Hematopoietic multipotent progenitor cell treated with erythropoietin and hydrocortisone succinate and interleukin-3 and kit ligand, for 4 days (in vitro differentiated cells): Measurements from ENCODE around the gene ROR2.
A peak's percentile ranks its signal among the peaks of the same experiment; 100 is the strongest.

Source experiments
- DNase-seq: peaks from one replicate; pipeline ENCODE4 v3.0.0-alpha.2; 2015

The ROR2 gene

DNA sequence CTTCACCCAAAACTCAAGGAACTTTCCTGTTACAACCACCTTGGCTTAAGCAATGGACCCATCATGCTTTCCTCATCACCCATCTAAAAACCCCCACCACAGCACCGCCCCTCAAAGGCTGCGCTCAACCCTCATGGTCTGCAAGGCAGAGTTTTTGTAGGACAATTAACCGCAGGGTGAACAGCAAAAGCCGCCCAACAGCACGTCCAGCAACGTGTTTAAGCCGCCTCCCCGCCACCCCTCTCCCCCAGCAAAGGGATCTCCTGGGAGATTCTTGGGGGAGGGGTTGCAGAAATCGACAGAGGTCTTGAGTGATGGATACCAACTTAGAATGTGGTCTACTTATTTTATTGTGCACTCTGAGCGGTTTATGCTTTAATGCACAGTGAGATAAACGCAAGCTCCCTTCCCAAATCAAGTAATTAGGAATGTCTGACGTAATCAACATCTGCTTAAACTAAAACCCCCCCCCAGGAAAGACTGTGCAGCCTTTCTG, 1.9 kb downstream of the ROR2 start:
- DNase-seq: no peak

DNA sequence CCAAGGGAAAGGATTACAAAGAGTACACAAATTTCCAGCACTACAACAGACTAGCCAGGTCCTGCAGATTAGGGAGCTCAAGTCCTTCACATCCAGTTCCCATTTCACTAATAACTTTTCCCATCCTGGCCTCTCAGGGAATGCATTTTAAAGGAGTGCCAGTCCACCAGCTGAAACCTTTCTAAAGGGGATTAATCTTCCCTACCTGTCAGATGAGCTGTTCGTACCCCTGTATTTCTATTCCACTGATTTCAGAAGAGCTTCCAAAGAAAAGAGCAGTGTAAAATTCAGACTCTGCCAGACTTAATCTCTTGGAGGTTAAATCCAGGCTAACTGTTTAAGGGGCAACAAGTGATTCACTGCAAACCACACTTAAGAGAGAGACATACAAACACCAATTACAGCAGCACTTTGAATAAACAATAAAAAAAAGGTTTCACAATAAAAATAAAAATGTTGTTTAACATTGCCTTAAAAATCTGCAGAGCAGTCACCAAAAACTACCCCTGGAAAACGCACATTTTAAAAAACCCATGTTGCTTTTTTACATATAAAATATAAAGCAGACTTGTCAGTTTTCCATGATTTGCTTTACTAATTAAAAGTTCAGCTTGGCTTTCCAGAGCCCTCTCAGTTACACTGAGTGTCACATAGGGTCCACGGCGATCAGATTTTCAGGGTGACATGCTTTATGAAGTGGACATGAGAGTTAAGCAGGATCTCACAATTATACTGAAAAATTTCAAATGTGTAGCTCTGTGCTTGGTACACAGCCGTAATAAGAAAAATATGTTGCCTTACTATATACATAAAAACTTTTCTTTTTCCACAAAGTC, 3.2 kb downstream of the ROR2 start:
- DNase-seq: no peak

DNA sequence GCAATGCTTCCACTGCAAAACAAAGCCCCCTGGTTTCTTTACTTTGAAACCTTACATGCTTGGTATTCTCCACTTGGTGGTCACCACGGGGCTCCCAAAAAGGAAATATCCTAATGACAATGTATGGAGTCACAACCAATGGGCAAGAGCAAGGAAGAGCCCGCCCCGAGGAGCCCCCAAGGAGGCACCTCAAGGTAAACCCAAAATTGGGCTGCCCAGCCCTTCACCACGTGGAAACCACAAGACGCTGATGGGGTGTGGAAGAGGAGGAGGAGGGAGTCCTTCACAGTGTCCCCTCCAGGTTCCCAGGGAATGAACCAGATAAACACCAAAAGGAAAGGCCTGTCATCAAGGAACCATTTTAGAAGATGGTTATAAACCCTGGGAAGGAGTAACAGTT, 3.8 kb downstream of the ROR2 start:
- no peak for DNase-seq

DNA sequence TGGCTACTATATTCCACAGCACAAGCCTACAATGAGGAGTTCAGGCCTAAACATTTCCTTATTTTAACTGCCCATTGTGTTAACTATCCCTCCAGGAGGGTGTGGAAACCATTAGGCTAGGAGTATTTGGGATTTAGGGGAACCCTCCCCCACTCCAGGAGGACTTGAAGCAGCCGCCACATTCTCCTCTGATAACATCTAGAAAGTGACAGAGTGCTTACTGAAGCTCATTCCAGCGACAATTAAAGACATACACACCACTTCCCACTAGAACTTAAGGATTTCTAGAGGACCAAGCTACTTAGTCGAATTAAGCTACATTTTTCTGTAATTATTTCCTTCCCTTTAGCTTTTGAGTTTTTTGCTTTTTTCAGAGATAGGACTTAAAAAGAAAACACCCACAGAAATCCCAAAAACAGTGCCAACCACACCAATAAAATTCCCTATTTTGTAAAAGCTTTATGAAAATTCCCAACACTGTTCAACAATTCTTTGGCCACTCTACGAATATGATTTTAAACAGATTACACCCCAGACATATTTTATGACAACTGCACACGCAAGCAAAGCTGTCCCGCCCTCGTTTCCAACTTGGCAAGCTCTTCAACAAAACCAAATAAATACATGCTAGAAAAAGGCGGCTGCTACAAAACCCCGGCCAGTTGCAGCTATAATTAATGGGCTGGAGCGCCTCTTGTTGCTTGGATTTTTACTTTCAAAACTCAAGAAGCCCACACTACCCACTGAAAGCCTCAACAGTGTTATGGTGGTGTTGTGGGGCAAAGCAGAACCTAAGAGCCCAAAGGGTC, 4.5 kb downstream of the ROR2 start:
- DNase-seq: peak; percentile 18

DNA sequence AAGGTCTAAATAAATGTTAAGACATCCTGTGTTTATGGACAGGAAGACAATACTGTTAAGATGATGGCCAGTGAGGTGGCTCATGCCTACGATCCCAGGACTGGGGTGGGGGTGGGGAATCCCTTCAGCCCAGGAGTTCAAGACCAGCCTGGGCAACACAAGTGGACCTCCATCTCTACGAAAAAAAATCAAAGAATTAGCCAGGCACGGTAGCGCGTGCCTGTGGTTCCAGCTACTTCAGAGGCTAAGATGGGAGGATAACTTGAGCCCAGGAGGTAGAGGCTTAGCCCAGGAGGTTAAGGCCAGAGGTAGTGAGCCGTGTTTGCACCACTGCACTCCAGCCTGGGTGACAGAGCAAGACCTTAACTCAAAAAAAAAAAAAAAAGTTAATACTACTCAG, 5.3 kb downstream of the ROR2 start:
- no peak for DNase-seq

- DNase-seq: no peak
Measured at GRCh38 chr9:91943478-91944470, 6.3 kb downstream of the ROR2 start.

DNA sequence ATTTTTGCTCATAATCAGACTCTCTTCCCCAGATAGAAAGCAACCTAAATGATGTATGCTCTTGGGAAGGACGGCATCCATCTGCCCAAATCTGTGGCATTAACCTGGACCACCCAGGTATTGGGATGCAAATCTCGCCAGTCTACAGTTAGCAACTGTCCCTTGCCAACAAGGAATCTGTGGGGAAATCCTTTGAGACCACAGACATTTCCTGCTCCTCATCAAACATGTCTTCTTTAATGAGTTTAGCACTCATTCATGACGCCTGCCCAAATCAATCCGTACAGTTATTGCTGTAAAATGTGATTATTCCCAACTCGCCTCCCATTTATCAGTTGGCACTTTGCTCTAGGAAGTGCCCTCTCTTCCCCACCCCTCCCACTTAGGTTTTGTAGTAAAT, 7.8 kb downstream of the ROR2 start:
- no peak for DNase-seq

GRCh38 chr9:91939978-91940377, 10.1 kb downstream of the ROR2 start:
- DNase-seq: no peak

GRCh38 chr9:91937727-91938126, 12.3 kb downstream of the ROR2 start:
- no peak for DNase-seq

GRCh38 chr9:91937056-91937455, 13.0 kb downstream of the ROR2 start:
- DNase-seq: no peak

- no peak for DNase-seq
Measured at GRCh38 chr9:91935805-91936514, 14.1 kb downstream of the ROR2 start.

GRCh38 chr9:91935066-91935749, 14.8 kb downstream of the ROR2 start:
- no peak for DNase-seq

- DNase-seq: no peak
Measured at GRCh38 chr9:91934654-91935053, 15.4 kb downstream of the ROR2 start.

DNA sequence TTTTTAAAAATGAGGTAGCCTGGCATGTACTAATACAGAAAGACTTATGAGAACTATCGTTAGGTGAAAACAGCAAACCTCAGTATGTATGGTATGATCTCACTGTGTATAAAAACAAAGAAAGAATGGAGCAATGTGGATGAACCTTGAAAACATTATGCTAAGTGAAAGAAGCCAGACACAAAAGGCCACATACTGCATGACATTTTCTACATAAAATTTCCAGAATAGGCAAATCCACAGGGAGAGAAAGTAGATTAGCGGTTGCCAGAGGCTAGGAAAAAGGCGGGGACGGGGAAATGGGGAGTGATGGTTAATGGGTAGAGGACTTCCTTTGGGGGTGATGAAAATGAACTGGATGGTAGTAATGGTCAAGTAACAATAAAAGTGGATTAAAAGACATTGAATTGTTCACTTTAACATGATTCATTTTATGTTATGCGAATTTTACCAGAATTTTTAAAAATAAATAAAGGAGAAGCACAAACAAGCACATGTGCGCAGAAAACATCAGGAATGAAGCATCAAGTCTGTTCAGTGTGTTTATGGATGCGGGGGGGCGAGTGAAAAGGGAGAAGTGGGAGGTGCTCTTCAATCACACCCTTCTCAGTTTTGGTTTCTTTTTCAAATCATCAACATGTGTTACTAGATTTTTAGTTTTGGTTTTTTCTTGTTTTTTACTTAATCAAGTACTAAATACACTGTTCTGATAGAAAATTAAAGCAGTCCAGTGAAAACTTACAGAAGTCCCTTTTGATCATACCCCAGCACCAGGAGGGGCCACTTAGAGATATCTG, 16.3 kb downstream of the ROR2 start:
- DNase-seq: no peak

- DNase-seq: no peak
Measured at GRCh38 chr9:91930475-91930874, 19.6 kb downstream of the ROR2 start.

DNA sequence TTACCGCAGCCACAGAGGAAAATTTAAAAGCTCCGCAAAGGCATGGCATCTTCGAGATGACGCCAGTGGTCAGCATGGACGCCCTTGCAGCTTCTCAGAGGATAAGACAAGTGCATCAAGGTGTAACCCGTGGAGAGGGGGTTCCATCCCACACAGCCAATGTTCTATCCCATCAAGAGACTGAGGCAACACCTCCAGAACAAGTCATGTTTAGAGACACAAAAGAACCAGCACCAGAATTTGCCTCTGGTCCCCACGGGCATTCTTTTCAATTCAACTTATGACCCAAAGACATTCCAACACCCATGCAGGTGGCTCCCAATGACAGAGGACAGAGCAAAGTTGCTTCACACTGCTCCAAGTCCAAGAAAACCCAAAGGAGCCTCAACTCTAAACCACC, 20.7 kb downstream of the ROR2 start:
- no peak for DNase-seq

- DNase-seq: no peak
Measured at GRCh38 chr9:91927922-91928510, 22.0 kb downstream of the ROR2 start.

- DNase-seq: no peak
Measured at GRCh38 chr9:91924090-91924489, 25.9 kb downstream of the ROR2 start.

GRCh38 chr9:91923145-91923544, 26.9 kb downstream of the ROR2 start:
- no peak for DNase-seq

GRCh38 chr9:91921371-91921770, 28.7 kb downstream of the ROR2 start:
- DNase-seq: no peak
